Neural progenitor cell (in vitro differentiated cells): ENCODE data around the gene PRM2. TPM values are rescaled to one million over a fixed set of nuclear protein-coding genes. Genes with fewer than 3 reads are reported as not detected.

Experiments used
- DNase-seq: peaks from one replicate; pipeline ENCODE4 v3.0.0-alpha.2; 2016; ENCODE audit warnings: low spot score
- H2AFZ ChIP-seq: fragments of 200-600 bp; sonication (generic); replicated peaks from 2 replicates; pipeline ENCODE4 v1.6.1; 2016; ENCODE audit warnings: antibody characterized with exemption
- H3F3A ChIP-seq: fragments of 200-600 bp; sonication (generic); 2 replicates; pipeline ENCODE4 v1.6.1; 2016; ENCODE audit warnings: antibody characterized with exemption, low read depth
- H3K27ac ChIP-seq: fragments of 200-600 bp; sonication (generic); 2 replicates; pipeline ENCODE4 v1.5.1; 2016; ENCODE audit warnings: mild to moderate bottlenecking
- H3K27me3 ChIP-seq: fragments of 200-600 bp; sonication (generic); 2 replicates; pipeline ENCODE4 v1.6.1; 2016; ENCODE audit warnings: mild to moderate bottlenecking, moderate library complexity
- H3K36me3 ChIP-seq: fragments of 200-600 bp; sonication (generic); 2 replicates; pipeline ENCODE4 v1.5.1; 2016
- H3K4me1 ChIP-seq: fragments of 200-600 bp; sonication (generic); 2 replicates; pipeline ENCODE4 v1.6.1; 2016; ENCODE audit warnings: mixed run types
- H3K4me2 ChIP-seq: fragments of 200-600 bp; sonication (generic); 2 replicates; pipeline ENCODE4 v1.6.1; 2016
- H3K4me3 ChIP-seq: fragments of 200-600 bp; sonication (generic); 2 replicates; pipeline ENCODE4 v1.5.1; 2016
- H3K79me2 ChIP-seq: fragments of 200-600 bp; sonication (generic); 2 replicates; pipeline ENCODE4 v1.6.1; 2016; ENCODE audit warnings: low read depth
- H3K9ac ChIP-seq: fragments of 200-600 bp; sonication (generic); 2 replicates; pipeline ENCODE4 v1.6.1; 2016
- H3K9me3 ChIP-seq: fragments of 200-600 bp; sonication (generic); 2 replicates; pipeline ENCODE4 v1.5.1; 2016; ENCODE audit warnings: low read depth
- H4K20me1 ChIP-seq: fragments of 200-600 bp; sonication (generic); 2 replicates; pipeline ENCODE4 v1.6.1; 2016; ENCODE audit warnings: low read depth
- H3K27ac Mint-ChIP-seq: 3 replicates; pipeline ENCODE4 v1.8.0; 2021; ENCODE audit warnings: mixed read lengths
- H3K27me3 Mint-ChIP-seq: 2 replicates; pipeline ENCODE4 v1.8.0; 2022; ENCODE audit warnings: low read depth, mild to moderate bottlenecking, inconsistent platforms, moderate library complexity, mixed read lengths; ENCODE audit not compliant: insufficient read depth
- H3K36me3 Mint-ChIP-seq: 3 replicates; pipeline ENCODE4 v1.8.0; 2021; ENCODE audit warnings: mixed read lengths
- H3K4me1 Mint-ChIP-seq: 3 replicates; pipeline ENCODE4 v1.8.0; 2021; ENCODE audit warnings: mixed read lengths
- H3K4me3 Mint-ChIP-seq: 3 replicates; pipeline ENCODE4 v1.8.0; 2021; ENCODE audit warnings: mild to moderate bottlenecking, moderate library complexity, mixed read lengths
- H3K9me3 Mint-ChIP-seq: 3 replicates; pipeline ENCODE4 v1.8.0; 2020; ENCODE audit warnings: mixed read lengths
- CTCF ChIP-seq: fragments of 200-600 bp; sonication (generic); IDR thresholded peaks from 2 replicates; pipeline ENCODE4 v1.5.1; 2017; ENCODE audit warnings: antibody characterized with exemption, mild to moderate bottlenecking
- EZH2 ChIP-seq: fragments of 200-600 bp; sonication (generic); IDR thresholded peaks from 2 replicates; pipeline ENCODE4 v1.6.1; 2017; ENCODE audit warnings: antibody characterized with exemption, mild to moderate bottlenecking, moderate library complexity
- EZH2phosphoT487 ChIP-seq: fragments of 200-600 bp; sonication (generic); IDR thresholded peaks from 2 replicates; pipeline ENCODE4 v1.6.1; 2017; ENCODE audit warnings: antibody characterized with exemption
- total RNA-seq: library from RNA; depleted of rRNA; stranded (reverse); fragments of >200 nt; gene quantifications from 2 replicates; pipeline ENCODE4 v1.2.3, GENCODE V29; 2015; ENCODE audit warnings: low replicate concordance

PRM2 gene
- total RNA-seq, 1 donor from 2014 or later: not detected

- no peaks in the 10 kb centered on the region for H3K9me3 Mint-ChIP-seq
- H3K4me3 Mint-ChIP-seq: no peak overlapping the region
- H3K9ac ChIP-seq: no peak overlapping the region
- no peaks in the 10 kb centered on the region for H3K79me2 ChIP-seq
- no peaks in the 10 kb centered on the region for H3K9me3 ChIP-seq
- DNase-seq: no peak
- H3K27ac Mint-ChIP-seq: no peak overlapping the region
- peaks cover 2% of the 10 kb centered on the region for H3K27me3 Mint-ChIP-seq
- no peak overlapping the region for H3K4me2 ChIP-seq
- no peaks in the 10 kb centered on the region for H4K20me1 ChIP-seq
- no peak overlapping the region for H3K27ac ChIP-seq
- no peaks in the 10 kb centered on the region for H3K36me3 Mint-ChIP-seq
- H3K4me1 Mint-ChIP-seq: peaks cover 43% of the 10 kb centered on the region
- H3K27me3 ChIP-seq: no peaks in the 10 kb centered on the region
- H3K36me3 ChIP-seq: no peaks in the 10 kb centered on the region
- no peak overlapping the region for H3K4me3 ChIP-seq
- H2AFZ ChIP-seq: no peak overlapping the region
- TF ChIP-seq CTCF: no peak
- TF ChIP-seq EZH2phosphoT487: no peak
- TF ChIP-seq EZH2: no peak
- peaks cover 8% of the 10 kb centered on the region for H3K4me1 ChIP-seq
- peaks cover 6% of the 10 kb centered on the region for H3F3A ChIP-seq
Measured at GRCh38 chr16:11295672-11296071, 19.4 kb upstream of the PRM2 start.

DNA sequence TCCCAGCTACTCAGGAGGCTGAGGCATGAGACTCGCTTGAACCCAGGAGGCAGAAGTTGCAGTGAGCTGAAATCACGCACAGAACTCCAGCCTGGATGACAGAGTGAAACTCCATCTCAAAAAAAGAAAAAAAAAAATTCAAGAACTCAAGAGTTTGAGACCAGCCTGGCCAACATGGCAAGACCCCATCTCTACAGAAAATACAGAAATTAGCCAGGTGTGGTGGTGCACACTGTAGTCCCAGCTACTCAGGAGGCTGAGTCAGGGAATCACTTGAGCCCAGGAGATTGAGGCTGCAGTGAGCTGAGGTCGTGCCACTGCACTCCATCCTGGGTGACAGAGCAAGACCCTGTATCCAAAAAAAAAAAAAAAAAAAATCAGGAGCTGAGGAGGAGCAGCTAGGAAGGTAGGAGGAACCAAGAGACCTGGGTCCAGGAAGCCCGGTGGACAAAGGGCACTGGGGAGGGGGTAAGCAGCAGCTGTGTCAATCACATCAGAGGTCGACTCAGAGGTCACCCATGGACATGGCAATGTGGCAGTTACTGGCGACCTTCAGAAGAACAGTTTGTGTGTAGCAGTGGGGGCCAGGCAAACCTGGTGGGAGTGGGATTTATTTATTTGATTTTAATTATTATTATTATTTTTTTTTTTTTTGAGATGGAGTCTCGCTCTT, 15.9 kb upstream of the PRM2 start:
- no peak overlapping the region for H3K4me2 ChIP-seq
- H3K27ac Mint-ChIP-seq: no peak overlapping the region
- H3K9me3 Mint-ChIP-seq: peaks cover 6% of the 10 kb centered on the region

GRCh38 chr16:11291091-11291703, 14.9 kb upstream of the PRM2 start:
- Mint-ChIP-seq H3K9me3 (peaks cover 6% of the 10 kb centered on the region), H3K36me3 (no peaks in the 10 kb centered on the region), H3K27me3 (peaks cover 5% of the 10 kb centered on the region), H3K4me3 (peak overlapping the region; percentile 15), H3K4me1 (peaks cover 26% of the 10 kb centered on the region), H3K27ac (no peak overlapping the region)
- Histone ChIP-seq H2AFZ (no peak overlapping the region), H3K4me1 (no peaks in the 10 kb centered on the region), H3K27me3 (no peaks in the 10 kb centered on the region), H3K4me2 (no peak overlapping the region), H4K20me1 (no peaks in the 10 kb centered on the region), H3K36me3 (no peaks in the 10 kb centered on the region), H3K4me3 (no peak overlapping the region), H3F3A (peaks cover 6% of the 10 kb centered on the region), H3K27ac (no peak overlapping the region), H3K79me2 (no peaks in the 10 kb centered on the region), H3K9ac (no peak overlapping the region), H3K9me3 (no peaks in the 10 kb centered on the region)
- no peak for TF ChIP-seq CTCF
- TF ChIP-seq EZH2phosphoT487: no peak
- no peak for TF ChIP-seq EZH2
- peak; percentile 36 for DNase-seq

More for the DNA sequence above, 15.9 kb upstream of the PRM2 start:
- no peaks in the 10 kb centered on the region for H3K36me3 ChIP-seq
- TF ChIP-seq EZH2 (no peak), CTCF (no peak), EZH2phosphoT487 (no peak)
- no peak overlapping the region for H3K27ac ChIP-seq
- H3K9me3 ChIP-seq: no peaks in the 10 kb centered on the region
- peaks cover 6% of the 10 kb centered on the region for H3F3A ChIP-seq
- no peak for DNase-seq
- H3K27me3 ChIP-seq: no peaks in the 10 kb centered on the region
- no peak overlapping the region for H3K9ac ChIP-seq
- Mint-ChIP-seq H3K4me3 (no peak overlapping the region), H3K27me3 (peaks cover 2% of the 10 kb centered on the region), H3K36me3 (no peaks in the 10 kb centered on the region), H3K4me1 (peaks cover 30% of the 10 kb centered on the region)
- peaks cover under 1% of the 10 kb centered on the region for H3K4me1 ChIP-seq
- H4K20me1 ChIP-seq: no peaks in the 10 kb centered on the region
- H2AFZ ChIP-seq: no peak overlapping the region
- H3K79me2 ChIP-seq: no peaks in the 10 kb centered on the region
- no peak overlapping the region for H3K4me3 ChIP-seq
